Activated CD4-positive, alpha-beta T cell treated with anti-CD3 and anti-CD28 coated beads for 24 hours (primary cell): ENCODE data around the gene KLRK1.
"Not testable (repeated sequence)": the region's sequence is repeated elsewhere in the genome, so short reads cannot be mapped to it uniquely, and the experiment has no call there.

ENCODE experiments used
- DNase-seq, 2 donors: peaks; one replicate each; pipeline ENCODE4 v3.0.0-alpha.2; 2020; ENCODE audit warnings: low read depth in 2 of 2

KLRK1 gene

GRCh38 chr12:10362828-10363657 is 26.8 kb downstream of the KLRK1 start:
- DNase-seq = no peak

DNA sequence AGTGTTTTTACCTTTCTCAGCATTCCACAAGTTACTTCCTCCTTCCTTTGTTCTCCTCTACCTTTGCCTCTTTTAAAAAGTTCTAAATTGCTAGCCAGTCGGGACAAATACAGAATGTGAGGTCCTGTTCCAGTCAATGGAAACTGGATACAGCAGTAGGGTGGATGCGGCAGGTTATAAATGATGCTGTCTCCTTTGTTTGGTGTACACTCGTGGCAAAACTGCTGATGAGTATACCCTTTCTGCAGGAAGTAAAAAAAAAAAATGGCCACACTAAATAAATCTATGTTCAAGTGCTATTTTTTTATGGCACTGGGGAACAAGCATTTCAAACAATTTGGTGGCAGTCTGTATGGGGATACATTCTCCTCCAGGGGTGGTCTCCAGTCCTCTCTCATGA is 27.5 kb downstream of the KLRK1 start:
- DNase-seq = no peak

DNA sequence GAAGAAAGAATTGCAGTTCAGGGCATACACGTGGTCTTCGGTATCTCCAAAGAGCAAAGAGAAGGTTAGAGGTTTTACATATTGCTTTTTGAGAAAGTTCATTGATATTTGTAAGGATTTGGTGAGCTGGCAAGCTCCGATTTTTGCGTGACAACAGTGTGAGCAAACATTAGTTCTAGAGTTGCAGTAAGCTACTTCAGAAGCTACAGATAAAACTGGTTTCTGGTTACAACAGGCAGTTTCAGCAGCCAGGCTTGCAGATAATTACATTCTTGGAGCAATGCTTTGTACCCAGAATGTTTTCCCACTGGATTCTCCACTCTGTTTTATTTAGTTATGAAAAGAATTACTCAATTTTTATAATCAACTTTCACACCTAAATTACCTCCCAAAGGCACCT is 28.2 kb downstream of the KLRK1 start:
- no peak for DNase-seq

DNA sequence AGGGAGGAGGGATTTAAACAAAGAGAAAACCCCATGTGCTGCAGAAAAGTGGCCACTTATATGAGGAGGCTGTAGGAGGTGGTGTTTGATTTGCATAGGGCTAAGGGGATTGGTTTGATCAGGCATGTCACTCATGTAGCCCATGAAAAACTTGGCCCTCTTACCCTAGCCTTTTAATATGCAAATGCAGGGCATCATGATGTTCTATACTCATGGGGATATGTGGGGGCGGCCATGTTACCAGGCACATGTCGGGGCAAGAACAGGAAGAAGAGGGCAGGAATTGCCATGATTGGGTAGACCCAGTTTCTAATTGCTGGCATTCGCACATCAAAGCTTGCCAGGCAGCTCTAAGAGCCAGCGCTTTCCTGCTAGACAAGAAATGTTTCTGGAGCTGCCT is 28.8 kb downstream of the KLRK1 start:
- DNase-seq = no peak

DNA sequence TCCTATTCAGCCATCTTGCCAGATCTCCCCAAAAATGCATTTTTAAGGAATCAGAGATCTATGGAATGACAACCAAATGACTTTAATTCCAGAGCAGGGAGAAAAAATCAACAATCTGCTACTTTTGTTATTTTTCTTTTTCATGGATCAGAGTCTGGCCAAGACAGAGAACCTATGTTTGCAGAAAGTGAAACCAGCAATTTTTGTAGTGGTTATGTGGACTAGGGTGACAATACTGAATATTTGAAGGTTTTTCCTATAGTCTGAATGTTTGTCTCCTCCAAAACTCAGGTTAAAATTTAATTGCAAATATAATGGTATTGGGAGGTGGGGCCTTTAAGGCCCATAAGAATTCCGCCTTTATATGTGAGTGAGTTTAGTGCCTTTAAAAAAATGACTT is 30.9 kb downstream of the KLRK1 start:
- DNase-seq = no peak

DNA sequence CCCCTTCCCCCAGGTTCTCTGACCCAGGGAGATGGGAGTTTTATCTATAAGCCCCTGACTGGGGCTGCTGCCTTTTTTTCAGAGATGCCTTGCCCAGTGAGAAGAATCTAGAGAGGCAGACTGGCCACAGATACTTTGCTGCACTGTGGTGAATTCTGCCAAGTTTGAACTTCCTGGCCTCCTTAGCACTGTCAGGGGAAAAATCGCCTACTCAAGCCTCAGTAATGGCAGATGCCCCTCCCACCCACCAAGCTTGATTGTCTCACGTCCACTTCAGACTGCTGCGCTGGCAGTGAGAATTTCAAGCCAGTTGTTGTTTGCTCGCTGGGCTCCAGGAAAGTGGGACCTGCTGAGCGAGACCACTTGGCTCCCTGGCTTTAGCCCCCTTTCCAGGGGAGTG is 31.7 kb downstream of the KLRK1 start:
- DNase-seq = no peak

DNA sequence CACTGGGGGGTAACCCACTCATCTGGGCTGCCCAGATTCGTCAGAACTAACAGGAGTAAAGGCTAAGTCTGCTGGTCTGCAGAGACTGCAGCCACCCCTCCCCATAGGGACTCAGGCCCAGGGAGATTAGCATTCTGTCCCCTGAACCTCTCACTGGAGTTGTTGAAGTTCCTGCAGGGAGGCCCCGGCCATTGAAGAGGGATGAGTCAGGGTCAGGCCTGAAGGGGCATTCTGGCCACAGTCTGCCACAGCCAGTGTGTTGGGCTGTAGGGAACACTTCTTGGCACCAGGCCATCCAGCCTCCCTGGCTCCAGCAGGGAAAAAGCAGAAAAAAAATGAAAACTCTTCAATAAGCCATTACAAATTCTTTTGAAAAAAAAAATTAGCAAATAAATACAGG is 35.3 kb downstream of the KLRK1 start:
- DNase-seq = no peak

- DNase-seq = no peak
Measured at GRCh38 chr12:10354071-10354470, 35.8 kb downstream of the KLRK1 start.

DNA sequence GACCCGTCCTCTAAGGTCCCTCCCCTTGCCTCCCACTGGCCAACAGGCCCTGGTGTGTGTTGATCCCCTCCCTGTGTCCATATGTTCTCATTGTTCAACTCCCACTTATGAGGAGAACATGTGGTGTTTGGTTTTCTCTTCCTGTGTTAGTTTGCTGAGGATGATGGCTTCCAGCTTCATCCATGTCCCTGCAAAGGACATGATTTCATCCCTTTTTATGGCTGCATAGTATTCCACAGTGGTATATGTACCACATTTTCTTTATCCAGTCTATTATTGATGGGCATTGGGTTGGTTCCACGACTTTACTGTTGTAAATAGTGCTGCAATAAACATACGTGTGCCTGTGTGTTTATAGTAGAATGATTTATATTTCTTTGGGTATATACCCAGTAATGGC is 38.4 kb downstream of the KLRK1 start:
- not testable (repeated sequence) for DNase-seq

DNA sequence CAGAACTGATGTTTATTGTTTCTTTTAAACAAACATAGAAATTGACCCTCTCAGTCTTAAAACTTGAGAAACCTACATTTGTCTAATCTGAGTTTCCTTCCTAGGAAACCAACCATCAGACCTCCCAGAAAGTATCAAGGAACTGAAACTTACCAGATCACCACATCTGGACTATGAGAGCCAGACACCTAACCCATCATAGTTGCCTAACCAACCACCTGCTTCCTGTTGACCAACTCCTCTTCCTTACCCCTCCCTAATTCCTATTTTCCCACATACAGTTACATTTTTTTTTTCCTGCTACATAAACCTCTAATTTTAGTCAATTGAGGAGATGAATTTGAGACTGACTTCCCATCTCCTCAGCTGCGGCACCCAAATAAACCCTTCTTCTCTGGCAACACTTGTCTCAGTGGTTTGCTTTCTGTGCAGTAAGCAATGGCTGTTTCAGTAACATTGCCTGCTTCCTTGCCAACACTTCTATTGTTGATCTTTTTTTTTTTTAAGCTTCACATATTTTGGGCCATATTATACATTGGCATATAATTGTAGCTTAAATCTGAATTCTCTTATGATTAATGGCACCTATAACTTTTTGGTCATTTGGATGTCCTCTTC is 47.8 kb downstream of the KLRK1 start:
- no peak for DNase-seq

DNA sequence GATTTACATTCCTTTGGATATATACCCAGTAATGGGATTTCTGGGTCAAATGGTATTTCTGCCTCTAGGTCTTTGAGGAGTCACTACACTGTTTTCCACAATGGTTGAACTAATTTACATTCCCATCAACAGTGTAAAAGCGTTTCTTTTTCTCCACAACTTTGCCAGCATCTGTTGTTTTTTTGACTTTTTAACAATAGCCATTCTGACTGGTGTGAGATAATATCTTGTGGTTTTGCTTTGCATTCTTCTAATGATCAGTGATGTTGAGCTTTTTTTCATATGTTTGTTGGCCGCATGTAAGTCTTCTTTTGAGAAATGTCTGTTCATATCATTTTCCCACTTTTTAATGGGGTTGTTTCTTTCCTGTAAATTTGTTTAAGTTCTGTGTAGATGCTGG is 48.9 kb downstream of the KLRK1 start:
- DNase-seq = not testable (repeated sequence)

- no peak for DNase-seq
Measured at GRCh38 chr12:10339053-10339840, 50.6 kb downstream of the KLRK1 start.

- not testable (repeated sequence) for DNase-seq
Measured at GRCh38 chr12:10338470-10338869, 51.4 kb downstream of the KLRK1 start.

GRCh38 chr12:10336196-10336595 is 53.6 kb downstream of the KLRK1 start:
- not testable (repeated sequence) for DNase-seq

- DNase-seq = no peak
Measured at GRCh38 chr12:10331642-10332239, 58.1 kb downstream of the KLRK1 start.

- DNase-seq = not testable (repeated sequence)
Measured at GRCh38 chr12:10328691-10329090, 61.1 kb downstream of the KLRK1 start.
